HepG2 (cell line): ENCODE results near the gene SAYSD1. TPM values are rescaled to one million over a fixed set of nuclear protein-coding genes. Genes with fewer than 3 reads are reported as not detected.

ENCODE experiments used
- BRD4 ChIP-seq: sonication (generic); formaldehyde crosslinking; IDR thresholded peaks from 2 replicates; pipeline ENCODE4 v1.4.0; 2020; ENCODE audit warnings: missing genetic modification reagents
- GTF3A ChIP-seq: sonication (generic); formaldehyde crosslinking; conservative IDR thresholded peaks from 2 replicates; pipeline ENCODE4 v1.4.0; 2020; ENCODE audit warnings: mild to moderate bottlenecking, missing genetic modification reagents
- KLF15 ChIP-seq: sonication (generic); formaldehyde crosslinking; IDR thresholded peaks from 2 replicates; pipeline ENCODE4 v1.8.1; 2023; ENCODE audit warnings: borderline replicate concordance, mild to moderate bottlenecking, inconsistent platforms, missing genetic modification reagents, mixed read lengths
- MXD4 ChIP-seq: IDR thresholded peaks from 2 replicates; pipeline ENCODE4 v1.6.1; 2016; ENCODE audit warnings: mild to moderate bottlenecking, missing biosample characterization, missing genetic modification reagents
- POLR2AphosphoS5 ChIP-seq: IDR thresholded peaks from 2 replicates; pipeline ENCODE4 v1.6.1; 2012; ENCODE audit warnings: low read depth, low read length
- RAD51 ChIP-seq: fragments of 450-650 bp; IDR thresholded peaks from 2 replicates; pipeline ENCODE4 v1.6.1; 2016; ENCODE audit warnings: borderline replicate concordance
- SOX5 ChIP-seq: IDR thresholded peaks from 2 replicates; pipeline ENCODE4 v1.6.1; 2016; ENCODE audit warnings: borderline replicate concordance
- ZBTB7B ChIP-seq: sonication (generic); formaldehyde crosslinking; IDR thresholded peaks from 2 replicates; pipeline ENCODE4 v1.4.0; 2020; ENCODE audit warnings: missing genetic modification reagents
- ZNF558 ChIP-seq: sonication (generic); formaldehyde crosslinking; IDR thresholded peaks from 2 replicates; pipeline ENCODE4 v1.9.0; 2022; ENCODE audit warnings: mild to moderate bottlenecking, missing genetic modification reagents, borderline replicate concordance
- ZNF563 ChIP-seq: sonication (generic); formaldehyde crosslinking; IDR thresholded peaks from 2 replicates; pipeline ENCODE4 v1.8.0; 2022; ENCODE audit warnings: mild to moderate bottlenecking, moderate library complexity, missing genetic modification reagents
- ZNF589 ChIP-seq: sonication (generic); formaldehyde crosslinking; conservative IDR thresholded peaks from 2 replicates; pipeline ENCODE4 v1.8.0; 2022; ENCODE audit warnings: mild to moderate bottlenecking, moderate library complexity, missing genetic modification reagents
- ZNF674 ChIP-seq: sonication (generic); formaldehyde crosslinking; IDR thresholded peaks from 2 replicates; pipeline ENCODE4 v1.5.0; 2020; ENCODE audit warnings: low read depth, mild to moderate bottlenecking, missing genetic modification reagents
- ZNF761 ChIP-seq: sonication (generic); formaldehyde crosslinking; conservative IDR thresholded peaks from 2 replicates; pipeline ENCODE4 v1.4.0; 2020; ENCODE audit warnings: mild to moderate bottlenecking, missing genetic modification reagents
- polyA plus RNA-seq, 8 experiments: library from polyadenylated mRNA; depleted of rRNA in 3 of 8; stranded (reverse) in 7 of 8; unstranded in 1 of 8; fragments of >200 nt; fragmentation: Illumina TruSeq in 4 of 8; extraction: Trizol in 4 of 8; gene quantifications; 2 replicates each; pipeline versions ENCODE4 v1.2.1 to v1.2.3, GENCODE V29; 2011 to 2016; ENCODE audit warnings: low read depth in 4 of 8, missing spikeins in 1 of 8, mixed read lengths in 1 of 8; ENCODE audit not compliant: insufficient read depth in 1 of 8
- total RNA-seq, 5 experiments: library from RNA; depleted of rRNA; stranded (reverse); fragments of >200 nt; fragmentation: Illumina TruSeq; extraction: Trizol; gene quantifications; 2 replicates each; pipeline ENCODE4 v1.2.3, GENCODE V29; 2016; ENCODE audit warnings: low read depth in 1 of 5
- TF ChIP-seq, protein P1 (sequence below): IDR thresholded peaks from 2 replicates; pipeline ENCODE4 v1.6.1; 2012; ENCODE audit warnings: low read depth, low read length, improper control_type of control experiment
- TF ChIP-seq, protein P2 (sequence below): sonication (generic); formaldehyde crosslinking; IDR thresholded peaks from 2 replicates; pipeline ENCODE4 v1.5.0; 2020; ENCODE audit warnings: mild to moderate bottlenecking, missing genetic modification reagents, moderate library complexity
- TF ChIP-seq, protein P3 (sequence below): sonication (generic); formaldehyde crosslinking; IDR thresholded peaks from 2 replicates; pipeline ENCODE4 v1.4.0; 2020; ENCODE audit warnings: missing genetic modification reagents, mild to moderate bottlenecking, borderline replicate concordance
- TF ChIP-seq, protein P4 (sequence below): sonication (generic); formaldehyde crosslinking; IDR thresholded peaks from 2 replicates; pipeline ENCODE4 v1.8.1; 2023; ENCODE audit warnings: missing genetic modification reagents, inconsistent platforms, borderline replicate concordance
- TF ChIP-seq, protein P5 (sequence below): sonication (generic); formaldehyde crosslinking; IDR thresholded peaks from 2 replicates; pipeline ENCODE4 v1.4.0; 2020; ENCODE audit warnings: mild to moderate bottlenecking, low read depth, missing genetic modification reagents
- TF ChIP-seq, protein P6 (sequence below): sonication (generic); formaldehyde crosslinking; IDR thresholded peaks from 2 replicates; pipeline ENCODE4 v1.5.0; 2020; ENCODE audit warnings: missing genetic modification reagents, mild to moderate bottlenecking, borderline replicate concordance
- TF ChIP-seq, protein P7 (sequence below): sonication (generic); formaldehyde crosslinking; IDR thresholded peaks from 2 replicates; pipeline ENCODE4 v1.8.1; 2023; ENCODE audit warnings: mild to moderate bottlenecking, missing genetic modification reagents

The SAYSD1 gene
- total and polyA plus RNA-seq, 2 of the 13 experiments (the other 11 are each of a cell fraction or from before 2014, with no cell fraction given) = 10.1 to 16.0 TPM

DNA sequence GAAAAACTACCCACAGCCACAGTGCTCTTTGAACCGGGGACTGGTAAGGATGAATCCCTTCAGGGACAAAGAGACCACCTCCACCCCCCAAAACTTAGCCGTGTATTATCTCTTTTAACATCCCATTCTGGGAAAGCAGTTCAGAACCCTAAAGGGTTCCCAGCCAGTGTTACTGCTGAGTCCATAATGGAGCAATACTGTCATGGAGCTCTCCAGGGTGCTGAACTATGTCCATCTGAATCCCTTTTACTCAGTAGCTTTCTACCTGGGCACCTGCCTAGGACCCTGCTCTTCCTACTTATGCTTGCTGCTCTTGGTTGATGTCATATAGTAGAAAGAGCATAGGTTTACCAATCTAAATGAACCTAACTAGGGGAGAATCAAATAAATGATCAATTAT lies 22.3 kb upstream of the SAYSD1 start (continued):
- TF ChIP-seq, protein P1, sequence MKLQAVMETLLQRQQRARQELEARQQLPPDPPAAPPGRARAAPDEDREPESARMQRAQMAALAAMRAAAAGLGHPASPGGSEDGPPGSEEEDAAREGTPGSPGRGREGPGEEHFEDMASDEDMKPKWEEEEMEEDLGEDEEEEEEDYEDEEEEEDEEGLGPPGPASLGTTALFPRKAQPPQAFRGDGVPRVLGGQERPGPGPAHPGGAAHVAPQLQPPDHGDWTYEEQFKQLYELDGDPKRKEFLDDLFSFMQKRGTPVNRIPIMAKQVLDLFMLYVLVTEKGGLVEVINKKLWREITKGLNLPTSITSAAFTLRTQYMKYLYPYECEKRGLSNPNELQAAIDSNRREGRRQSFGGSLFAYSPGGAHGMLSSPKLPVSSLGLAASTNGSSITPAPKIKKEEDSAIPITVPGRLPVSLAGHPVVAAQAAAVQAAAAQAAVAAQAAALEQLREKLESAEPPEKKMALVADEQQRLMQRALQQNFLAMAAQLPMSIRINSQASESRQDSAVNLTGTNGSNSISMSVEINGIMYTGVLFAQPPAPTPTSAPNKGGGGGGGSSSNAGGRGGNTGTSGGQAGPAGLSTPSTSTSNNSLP = no peak
- TF ChIP-seq, protein P2, sequence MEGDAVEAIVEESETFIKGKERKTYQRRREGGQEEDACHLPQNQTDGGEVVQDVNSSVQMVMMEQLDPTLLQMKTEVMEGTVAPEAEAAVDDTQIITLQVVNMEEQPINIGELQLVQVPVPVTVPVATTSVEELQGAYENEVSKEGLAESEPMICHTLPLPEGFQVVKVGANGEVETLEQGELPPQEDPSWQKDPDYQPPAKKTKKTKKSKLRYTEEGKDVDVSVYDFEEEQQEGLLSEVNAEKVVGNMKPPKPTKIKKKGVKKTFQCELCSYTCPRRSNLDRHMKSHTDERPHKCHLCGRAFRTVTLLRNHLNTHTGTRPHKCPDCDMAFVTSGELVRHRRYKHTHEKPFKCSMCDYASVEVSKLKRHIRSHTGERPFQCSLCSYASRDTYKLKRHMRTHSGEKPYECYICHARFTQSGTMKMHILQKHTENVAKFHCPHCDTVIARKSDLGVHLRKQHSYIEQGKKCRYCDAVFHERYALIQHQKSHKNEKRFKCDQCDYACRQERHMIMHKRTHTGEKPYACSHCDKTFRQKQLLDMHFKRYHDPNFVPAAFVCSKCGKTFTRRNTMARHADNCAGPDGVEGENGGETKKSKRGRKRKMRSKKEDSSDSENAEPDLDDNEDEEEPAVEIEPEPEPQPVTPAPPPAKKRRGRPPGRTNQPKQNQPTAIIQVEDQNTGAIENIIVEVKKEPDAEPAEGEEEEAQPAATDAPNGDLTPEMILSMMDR (CRISPR knock-in tag) = no peak
- TF ChIP-seq MXD4 (CRISPR knock-in tag) (no peak), ZNF589 (CRISPR knock-in tag) (no peak), ZNF761 (CRISPR knock-in tag) (no peak), ZNF674 (CRISPR knock-in tag) (no peak), BRD4 (CRISPR knock-in tag) (no peak), GTF3A (CRISPR knock-in tag) (no peak), ZNF563 (no peak), KLF15 (CRISPR knock-in tag) (no peak), RAD51 (no peak), ZNF558 (CRISPR knock-in tag) (no peak), POLR2AphosphoS5 (no peak), ZBTB7B (CRISPR knock-in tag) (no peak), SOX5 (CRISPR knock-in tag) (no peak; the same call in 1 of the 2 replicates)
- TF ChIP-seq, protein P3, sequence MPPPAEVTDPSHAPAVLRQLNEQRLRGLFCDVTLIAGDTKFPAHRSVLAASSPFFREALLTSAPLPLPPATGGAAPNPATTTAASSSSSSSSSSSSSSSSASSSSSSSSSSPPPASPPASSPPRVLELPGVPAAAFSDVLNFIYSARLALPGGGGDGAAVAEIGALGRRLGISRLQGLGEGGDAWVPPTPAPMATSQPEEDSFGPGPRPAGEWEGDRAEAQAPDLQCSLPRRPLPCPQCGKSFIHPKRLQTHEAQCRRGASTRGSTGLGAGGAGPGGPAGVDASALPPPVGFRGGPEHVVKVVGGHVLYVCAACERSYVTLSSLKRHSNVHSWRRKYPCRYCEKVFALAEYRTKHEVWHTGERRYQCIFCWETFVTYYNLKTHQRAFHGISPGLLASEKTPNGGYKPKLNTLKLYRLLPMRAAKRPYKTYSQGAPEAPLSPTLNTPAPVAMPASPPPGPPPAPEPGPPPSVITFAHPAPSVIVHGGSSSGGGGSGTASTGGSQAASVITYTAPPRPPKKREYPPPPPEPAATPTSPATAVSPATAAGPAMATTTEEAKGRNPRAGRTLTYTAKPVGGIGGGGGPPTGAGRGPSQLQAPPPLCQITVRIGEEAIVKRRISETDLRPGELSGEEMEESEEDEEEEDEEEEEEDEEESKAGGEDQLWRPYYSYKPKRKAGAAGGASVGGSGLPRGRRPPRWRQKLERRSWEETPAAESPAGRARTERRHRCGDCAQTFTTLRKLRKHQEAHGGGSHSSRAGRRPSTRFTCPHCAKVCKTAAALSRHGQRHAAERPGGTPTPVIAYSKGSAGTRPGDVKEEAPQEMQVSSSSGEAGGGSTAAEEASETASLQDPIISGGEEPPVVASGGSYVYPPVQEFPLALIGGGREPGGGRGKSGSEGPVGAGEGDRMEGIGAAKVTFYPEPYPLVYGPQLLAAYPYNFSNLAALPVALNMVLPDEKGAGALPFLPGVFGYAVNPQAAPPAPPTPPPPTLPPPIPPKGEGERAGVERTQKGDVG (CRISPR knock-in tag) = no peak
- TF ChIP-seq, protein P4, sequence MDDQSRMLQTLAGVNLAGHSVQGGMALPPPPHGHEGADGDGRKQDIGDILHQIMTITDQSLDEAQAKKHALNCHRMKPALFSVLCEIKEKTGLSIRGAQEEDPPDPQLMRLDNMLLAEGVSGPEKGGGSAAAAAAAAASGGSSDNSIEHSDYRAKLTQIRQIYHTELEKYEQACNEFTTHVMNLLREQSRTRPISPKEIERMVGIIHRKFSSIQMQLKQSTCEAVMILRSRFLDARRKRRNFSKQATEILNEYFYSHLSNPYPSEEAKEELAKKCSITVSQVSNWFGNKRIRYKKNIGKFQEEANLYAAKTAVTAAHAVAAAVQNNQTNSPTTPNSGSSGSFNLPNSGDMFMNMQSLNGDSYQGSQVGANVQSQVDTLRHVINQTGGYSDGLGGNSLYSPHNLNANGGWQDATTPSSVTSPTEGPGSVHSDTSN (CRISPR knock-in tag) = no peak
- TF ChIP-seq, protein P5, sequence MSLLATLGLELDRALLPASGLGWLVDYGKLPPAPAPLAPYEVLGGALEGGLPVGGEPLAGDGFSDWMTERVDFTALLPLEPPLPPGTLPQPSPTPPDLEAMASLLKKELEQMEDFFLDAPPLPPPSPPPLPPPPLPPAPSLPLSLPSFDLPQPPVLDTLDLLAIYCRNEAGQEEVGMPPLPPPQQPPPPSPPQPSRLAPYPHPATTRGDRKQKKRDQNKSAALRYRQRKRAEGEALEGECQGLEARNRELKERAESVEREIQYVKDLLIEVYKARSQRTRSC (CRISPR knock-in tag) = no peak
- TF ChIP-seq, protein P6, sequence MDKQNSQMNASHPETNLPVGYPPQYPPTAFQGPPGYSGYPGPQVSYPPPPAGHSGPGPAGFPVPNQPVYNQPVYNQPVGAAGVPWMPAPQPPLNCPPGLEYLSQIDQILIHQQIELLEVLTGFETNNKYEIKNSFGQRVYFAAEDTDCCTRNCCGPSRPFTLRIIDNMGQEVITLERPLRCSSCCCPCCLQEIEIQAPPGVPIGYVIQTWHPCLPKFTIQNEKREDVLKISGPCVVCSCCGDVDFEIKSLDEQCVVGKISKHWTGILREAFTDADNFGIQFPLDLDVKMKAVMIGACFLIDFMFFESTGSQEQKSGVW (CRISPR knock-in tag) = no peak
- TF ChIP-seq, protein P7, sequence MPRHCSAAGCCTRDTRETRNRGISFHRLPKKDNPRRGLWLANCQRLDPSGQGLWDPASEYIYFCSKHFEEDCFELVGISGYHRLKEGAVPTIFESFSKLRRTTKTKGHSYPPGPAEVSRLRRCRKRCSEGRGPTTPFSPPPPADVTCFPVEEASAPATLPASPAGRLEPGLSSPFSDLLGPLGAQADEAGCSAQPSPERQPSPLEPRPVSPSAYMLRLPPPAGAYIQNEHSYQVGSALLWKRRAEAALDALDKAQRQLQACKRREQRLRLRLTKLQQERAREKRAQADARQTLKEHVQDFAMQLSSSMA (CRISPR knock-in tag) = no peak
